Erythroblast (primary cell): ENCODE measurements around the gene PRKCD.

Source experiments
- GATA1 ChIP-seq: IDR thresholded peaks from 2 replicates; pipeline ENCODE4 v1.6.1; 2011; ENCODE audit warnings: low read depth, mild to moderate bottlenecking, control low read depth, low read length, moderate library complexity
- POLR2A ChIP-seq: IDR thresholded peaks from 2 replicates; pipeline ENCODE4 v1.6.1; 2011; ENCODE audit warnings: mild to moderate bottlenecking, low read length

GRCh38 chr3:53137221-53137620 is 23.8 kb upstream of the PRKCD start:
- TF ChIP-seq POLR2A (no peak), GATA1 (no peak)
